CD8-positive, alpha-beta memory T cell (primary cell): Measurements from ENCODE around the gene NR2C2. TPM values are rescaled to one million over a fixed set of nuclear protein-coding genes. Genes with fewer than 3 reads are reported as not detected.

Experiments
- CTCF ChIA-PET: fragments of 350-600 bp; sonication (Branson Sonifier 250); formaldehyde crosslinking; loops from one replicate; lab custom pipeline; 2021; ENCODE audit warnings: antibody characterized with exemption; lab: Charles Lee
- POLR2A ChIA-PET: fragments of 350-600 bp; sonication (Branson Sonifier 250); formaldehyde crosslinking; loops from one replicate; lab custom pipeline; 2021; ENCODE audit warnings: antibody characterized with exemption; lab: Charles Lee
- DNase-seq, 5 donors: peaks; one replicate each; pipeline versions ENCODE4 v3.0.0 to v3.0.0-alpha.2; 2020 to 2022; ENCODE audit warnings: mixed read lengths in 1 of 5
- H3K27ac ChIP-seq: one replicate; pipeline ENCODE4 v1.7.0; 2013; ENCODE audit warnings: low read depth, mild to moderate bottlenecking, low read length, moderate library complexity
- H3K27me3 ChIP-seq: 2 replicates; pipeline ENCODE4 v1.7.0; 2013; ENCODE audit warnings: low read length, mild to moderate bottlenecking; ENCODE audit not compliant: insufficient read depth, poor library complexity, severe bottlenecking
- H3K36me3 ChIP-seq: 2 replicates; pipeline ENCODE4 v1.7.0; 2013; ENCODE audit warnings: mild to moderate bottlenecking, low read length, moderate library complexity; ENCODE audit not compliant: insufficient read depth
- H3K4me1 ChIP-seq: 2 replicates; pipeline ENCODE4 v1.7.0; 2013; ENCODE audit warnings: mild to moderate bottlenecking, low read length, moderate library complexity; ENCODE audit not compliant: insufficient read depth
- H3K4me3 ChIP-seq: 2 replicates; pipeline ENCODE4 v1.7.0; 2013; ENCODE audit warnings: mild to moderate bottlenecking, low read length
- H3K9me3 ChIP-seq: 2 replicates; pipeline ENCODE4 v1.7.0; 2013; ENCODE audit warnings: mild to moderate bottlenecking, low read length
- H3K27ac Mint-ChIP-seq, 8 donors: one replicate each; pipeline ENCODE4 v1.8.0; 2020 to 2021; ENCODE audit warnings: mixed read lengths in 8 of 8, mild to moderate bottlenecking in 6 of 8, inconsistent platforms in 3 of 8, moderate library complexity in 3 of 8
- H3K27me3 Mint-ChIP-seq, 2 donors: one replicate each; pipeline ENCODE4 v1.8.0; 2020 to 2021; ENCODE audit warnings: mixed read lengths in 2 of 2, mild to moderate bottlenecking in 1 of 2, moderate library complexity in 1 of 2
- H3K36me3 Mint-ChIP-seq, 3 donors: one replicate each; pipeline ENCODE4 v1.8.0; 2020 to 2021; ENCODE audit warnings: mixed read lengths in 3 of 3, inconsistent platforms in 1 of 3, mild to moderate bottlenecking in 1 of 3
- H3K4me1 Mint-ChIP-seq, 3 donors: one replicate each; pipeline ENCODE4 v1.8.0; 2020 to 2021; ENCODE audit warnings: mixed read lengths in 3 of 3, inconsistent platforms in 1 of 3, mild to moderate bottlenecking in 1 of 3
- H3K4me3 Mint-ChIP-seq, 7 donors: one replicate each; pipeline ENCODE4 v1.8.0; 2020 to 2021; ENCODE audit warnings: mixed read lengths in 7 of 7, mild to moderate bottlenecking in 6 of 7, moderate library complexity in 4 of 7, inconsistent platforms in 2 of 7
- H3K9me3 Mint-ChIP-seq, 5 donors: one replicate each; pipeline ENCODE4 v1.8.0; 2020 to 2022; ENCODE audit warnings: mixed read lengths in 5 of 5, mild to moderate bottlenecking in 3 of 5, moderate library complexity in 2 of 5, inconsistent platforms in 1 of 5
- polyA plus RNA-seq: library from polyadenylated mRNA; unstranded; fragments of 300-500 nt; fragmentation: Illumina TruSeq; gene quantifications from one replicate; pipeline ENCODE4 v1.2.3, GENCODE V29; 2021
- total RNA-seq, 2 experiments: library from RNA; stranded (reverse); gene quantifications; one replicate each; pipeline ENCODE4 v1.2.3, GENCODE V29; 2021

Gene NR2C2
- total and polyA plus RNA-seq, 3 experiments from 2014 or later: 14.5 to 47.1 (median 46.7) TPM

GRCh38 chr3:14950274-14950673 lies 2.9 kb downstream of the NR2C2 start:
- Mint-ChIP-seq H3K9me3 (no peaks in the 10 kb centered on the region), H3K4me1 (peaks cover 49 to 80% (median 63%) of the 10 kb centered on the region in 3 donors), H3K27ac (peak overlapping the region in 2 of 8 donors; percentile 33 to 52), H3K36me3 (peaks cover 4 to 33% (median 6%) of the 10 kb centered on the region in 3 donors), H3K4me3 (peak overlapping the region in 1 of 7 donors; percentile 74), H3K27me3 (no peaks in the 10 kb centered on the region)
- Histone ChIP-seq H3K4me3 (no peak overlapping the region), H3K36me3 (peaks cover 5% of the 10 kb centered on the region), H3K27me3 (no peaks in the 10 kb centered on the region), H3K4me1 (peaks cover 33% of the 10 kb centered on the region), H3K27ac (no peak overlapping the region), H3K9me3 (no peaks in the 10 kb centered on the region)
- ChIA-PET POLR2A (interaction anchor here (1.0 kb wide), 1 partner anchor 255 kb away, joined by 3 read pairs; the partner anchor contains the start of gene CAPN7), CTCF (no interaction called here)
- no peak for DNase-seq

- CTCF ChIA-PET: no interaction called here
- Mint-ChIP-seq H3K9me3 (no peaks in the 10 kb centered on the region), H3K27me3 (no peaks in the 10 kb centered on the region), H3K36me3 (peaks cover 4 to 24% (median 4%) of the 10 kb centered on the region in 3 donors), H3K27ac (peak overlapping the region in 1 of 8 donors; percentile 25), H3K4me1 (peaks cover 48 to 78% (median 70%) of the 10 kb centered on the region in 3 donors), H3K4me3 (no peak overlapping the region)
- DNase-seq: no peak
- no peaks in the 10 kb centered on the region for H3K27me3 ChIP-seq
- H3K36me3 ChIP-seq: no peaks in the 10 kb centered on the region
- POLR2A ChIA-PET: interaction anchor here (1.4 kb wide), 1 partner anchor 10 kb away, joined by 3 read pairs; the partner anchor contains the start of gene NR2C2
- H3K4me1 ChIP-seq: peaks cover 14% of the 10 kb centered on the region
- H3K9me3 ChIP-seq: no peaks in the 10 kb centered on the region
- H3K27ac ChIP-seq: no peak overlapping the region
- H3K4me3 ChIP-seq: no peak overlapping the region
These were observed 9.8 kb downstream of the NR2C2 start for GRCh38 chr3:14957153-14957552.

DNA sequence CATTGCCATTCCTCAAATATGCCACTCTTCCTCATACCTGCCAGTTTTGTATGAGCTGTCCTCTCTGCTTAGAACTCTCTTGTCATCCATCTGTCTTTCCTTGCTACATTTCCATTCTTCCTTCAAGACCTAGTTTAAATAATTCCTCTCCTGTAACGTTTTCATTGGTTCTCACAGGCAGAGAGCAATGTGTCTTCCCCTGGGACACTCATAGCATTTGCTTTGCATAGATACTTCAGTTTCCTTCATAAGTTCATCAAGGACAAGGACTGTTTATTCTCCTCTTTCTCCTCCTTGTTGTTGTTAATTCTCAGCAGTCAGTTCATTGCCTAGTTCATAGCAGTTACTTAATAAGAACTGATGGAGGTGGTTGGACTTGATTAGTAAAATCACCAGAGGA lies 10.5 kb downstream of the NR2C2 start:
- POLR2A ChIA-PET: no interaction called here
- CTCF ChIA-PET: no interaction called here
- Histone ChIP-seq H3K9me3 (no peaks in the 10 kb centered on the region), H3K4me1 (peaks cover 14% of the 10 kb centered on the region), H3K4me3 (no peak overlapping the region), H3K36me3 (no peaks in the 10 kb centered on the region), H3K27me3 (no peaks in the 10 kb centered on the region), H3K27ac (no peak overlapping the region)
- Mint-ChIP-seq H3K27ac (peak overlapping the region in 5 of 8 donors; percentile 0 to 76 (median 43)), H3K9me3 (no peaks in the 10 kb centered on the region), H3K36me3 (peaks cover 4 to 25% (median 8%) of the 10 kb centered on the region in 3 donors), H3K4me3 (peak overlapping the region in 1 of 7 donors; percentile 3), H3K4me1 (peaks cover 45 to 75% (median 70%) of the 10 kb centered on the region in 3 donors), H3K27me3 (no peaks in the 10 kb centered on the region)
- DNase-seq: no peak

DNA sequence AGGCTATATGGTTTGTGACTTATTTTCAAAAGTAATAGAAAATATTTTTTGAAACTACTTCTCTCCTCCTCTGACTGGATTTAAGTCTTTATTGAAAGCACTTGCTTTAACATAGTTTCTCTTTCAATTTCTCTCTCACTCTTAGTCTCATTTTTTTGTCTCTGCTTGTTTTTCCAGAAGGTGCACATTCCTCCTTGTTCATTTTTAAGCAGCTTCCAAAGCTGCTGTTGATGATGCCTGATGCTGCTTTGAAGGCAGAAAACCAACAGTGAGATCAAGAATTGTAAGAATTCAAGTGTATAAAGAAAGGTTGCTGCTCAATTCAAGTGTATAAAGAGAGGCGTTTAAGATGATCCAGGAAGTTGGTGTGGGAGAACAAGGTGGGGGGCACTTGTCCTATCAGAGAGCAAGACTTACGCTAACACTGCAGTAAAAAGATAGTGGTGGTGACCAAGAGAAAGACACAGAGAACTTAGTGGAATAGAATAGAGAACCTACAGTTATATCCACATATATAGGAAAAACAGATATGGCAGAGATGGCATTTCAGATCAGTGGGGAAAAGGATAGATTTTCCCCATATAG lies 12.1 kb downstream of the NR2C2 start:
- H3K36me3 ChIP-seq: no peaks in the 10 kb centered on the region

GRCh38 chr3:14962762-14963161 lies 15.4 kb downstream of the NR2C2 start:
- Histone ChIP-seq H3K27me3 (no peaks in the 10 kb centered on the region), H3K4me3 (no peak overlapping the region), H3K27ac (no peak overlapping the region), H3K9me3 (no peaks in the 10 kb centered on the region), H3K36me3 (peaks cover 8% of the 10 kb centered on the region), H3K4me1 (peaks cover under 1% of the 10 kb centered on the region)
- CTCF ChIA-PET: no interaction called here
- Mint-ChIP-seq H3K27ac (peak overlapping the region in 2 of 8 donors; percentile 52 to 63), H3K4me3 (no peak overlapping the region), H3K9me3 (peaks cover 0 to 5% (median 0%) of the 10 kb centered on the region in 5 donors), H3K36me3 (peaks cover 14 to 46% (median 16%) of the 10 kb centered on the region in 3 donors), H3K27me3 (no peaks in the 10 kb centered on the region), H3K4me1 (peaks cover 24 to 40% (median 39%) of the 10 kb centered on the region in 3 donors)
- POLR2A ChIA-PET: no interaction called here
- DNase-seq: no peak

More for the DNA sequence above, 12.1 kb downstream of the NR2C2 start:
- peak in 2 of 5 donors; percentile 7 to 34 for DNase-seq
- Mint-ChIP-seq H3K27me3 (no peaks in the 10 kb centered on the region), H3K4me3 (peak overlapping the region; percentile 79 to 87 (median 85)), H3K36me3 (peaks cover 4 to 29% (median 8%) of the 10 kb centered on the region in 3 donors), H3K27ac (peak overlapping the region; percentile 75 to 94 (median 88)), H3K9me3 (no peaks in the 10 kb centered on the region), H3K4me1 (peaks cover 43 to 67% (median 64%) of the 10 kb centered on the region in 3 donors)
- H3K4me1 ChIP-seq: peaks cover 14% of the 10 kb centered on the region
- ChIA-PET POLR2A (interaction anchor here (1.0 kb wide), 1 partner anchor 11 kb away, joined by 3 read pairs; no protein-coding TSS in a partner anchor), CTCF (no interaction called here)
- no peak overlapping the region for H3K27ac ChIP-seq
- H3K27me3 ChIP-seq: no peaks in the 10 kb centered on the region
- no peaks in the 10 kb centered on the region for H3K9me3 ChIP-seq
- H3K4me3 ChIP-seq: peak overlapping the region; percentile 17

DNA sequence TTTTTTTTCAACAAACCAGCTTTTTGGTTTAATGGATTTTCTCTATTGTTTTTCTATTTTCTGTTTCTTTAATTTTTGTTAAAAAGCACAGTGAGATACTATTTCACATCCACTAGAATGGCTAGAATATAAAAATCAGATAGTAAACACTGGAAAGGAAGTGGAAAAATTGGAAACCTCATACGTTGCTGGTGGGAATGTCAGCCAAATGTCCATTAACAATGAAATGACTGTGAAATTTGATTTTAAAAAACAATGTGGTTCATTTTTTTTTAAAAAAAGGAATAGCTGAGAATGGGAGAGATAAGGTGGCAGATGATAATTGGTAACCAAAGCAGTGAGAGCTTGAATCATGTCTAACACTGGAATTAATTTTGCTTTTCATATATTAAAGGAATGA lies 19.9 kb downstream of the NR2C2 start:
- no peak overlapping the region for H3K4me3 ChIP-seq
- Mint-ChIP-seq H3K4me3 (no peak overlapping the region), H3K9me3 (peaks cover 0 to 5% (median 0%) of the 10 kb centered on the region in 5 donors), H3K4me1 (peaks cover 10 to 24% (median 23%) of the 10 kb centered on the region in 3 donors), H3K27ac (peak overlapping the region in 2 of 8 donors; percentile 23 to 69), H3K36me3 (peaks cover 9 to 49% (median 16%) of the 10 kb centered on the region in 3 donors), H3K27me3 (no peaks in the 10 kb centered on the region)
- no peak for DNase-seq
- peaks cover 8% of the 10 kb centered on the region for H3K36me3 ChIP-seq
- no peaks in the 10 kb centered on the region for H3K9me3 ChIP-seq
- ChIA-PET POLR2A (no interaction called here), CTCF (no interaction called here)
- H3K27me3 ChIP-seq: no peaks in the 10 kb centered on the region
- H3K27ac ChIP-seq: no peak overlapping the region
- H3K4me1 ChIP-seq: no peaks in the 10 kb centered on the region

- no peaks in the 10 kb centered on the region for H3K4me1 ChIP-seq
- no peak overlapping the region for H3K27ac ChIP-seq
- Mint-ChIP-seq H3K27ac (no peak overlapping the region), H3K4me1 (peaks cover 11 to 37% (median 24%) of the 10 kb centered on the region in 3 donors), H3K27me3 (no peaks in the 10 kb centered on the region), H3K4me3 (no peak overlapping the region), H3K36me3 (peaks cover 17 to 59% (median 27%) of the 10 kb centered on the region in 3 donors), H3K9me3 (peaks cover 0 to 5% (median 0%) of the 10 kb centered on the region in 5 donors)
- ChIA-PET POLR2A (no interaction called here), CTCF (interaction anchor here (0.6 kb wide), 1 partner anchor 181 kb away, joined by 3 read pairs; no protein-coding TSS in a partner anchor)
- DNase-seq: no peak
- H3K36me3 ChIP-seq: peaks cover 17% of the 10 kb centered on the region
- H3K27me3 ChIP-seq: no peaks in the 10 kb centered on the region
- H3K9me3 ChIP-seq: no peaks in the 10 kb centered on the region
- no peak overlapping the region for H3K4me3 ChIP-seq
These were observed 22.3 kb downstream of the NR2C2 start for GRCh38 chr3:14969671-14970070.

DNA sequence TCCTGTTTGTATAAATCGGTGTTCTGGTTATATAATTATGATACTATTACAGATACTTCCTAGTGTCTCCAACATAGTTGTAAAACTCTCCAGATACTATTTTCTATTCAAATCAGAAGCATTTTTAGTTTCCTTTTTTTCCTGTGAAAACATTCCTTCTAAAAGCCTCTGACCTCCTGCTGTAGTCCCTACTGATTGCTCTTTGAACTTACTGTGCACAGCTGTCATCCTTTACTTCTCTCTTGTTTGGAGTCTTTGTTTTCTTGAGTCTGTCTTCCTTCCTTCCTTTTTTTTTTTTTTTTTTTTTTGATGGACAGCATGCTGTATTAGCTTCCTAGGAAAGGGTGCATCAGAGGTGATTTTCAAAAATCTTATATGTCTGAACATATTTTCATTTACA lies 28.9 kb downstream of the NR2C2 start:
- peaks cover 8 to 48% (median 33%) of the 10 kb centered on the region in 3 donors for H3K36me3 Mint-ChIP-seq
- H3K27ac Mint-ChIP-seq: peak overlapping the region in 2 of 8 donors; percentile 1 to 17
- no peaks in the 10 kb centered on the region for H3K9me3 ChIP-seq
- ChIA-PET POLR2A (interaction anchor here (0.6 kb wide), 1 partner anchor 1382 kb away, joined by 4 read pairs; no protein-coding TSS in a partner anchor), CTCF (no interaction called here)
- no peaks in the 10 kb centered on the region for H3K27me3 ChIP-seq
- no peak overlapping the region for H3K4me3 Mint-ChIP-seq
- DNase-seq: no peak
- H3K36me3 ChIP-seq: peaks cover 9% of the 10 kb centered on the region
- no peak overlapping the region for H3K4me3 ChIP-seq
- no peaks in the 10 kb centered on the region for H3K4me1 ChIP-seq
- H3K27me3 Mint-ChIP-seq: no peaks in the 10 kb centered on the region
- no peaks in the 10 kb centered on the region for H3K9me3 Mint-ChIP-seq
- no peak overlapping the region for H3K27ac ChIP-seq
- peaks cover 40 to 75% (median 54%) of the 10 kb centered on the region in 3 donors for H3K4me1 Mint-ChIP-seq
